Thoracic aorta (tissue), 2 donors: Measurements from ENCODE around the gene EPN3. TPM values are rescaled to one million over a fixed set of nuclear protein-coding genes. Genes with fewer than 3 reads are reported as not detected.

Source experiments
- ATAC-seq: fragments of 150-250 bp; one replicate; pipeline ENCODE4 v1.8.0; 2017; ENCODE audit warnings: low read depth; ENCODE audit not compliant: insufficient number of reproducible peaks, low FRiP score
- DNase-seq: peaks from one replicate; pipeline ENCODE4 v3.0.0-alpha.2; 2020; ENCODE audit warnings: low spot score
- H3K27ac ChIP-seq, 2 donors: fragments of 200-600 bp; sonication (generic); 1 replicate in 1 of 2; 2 replicates in 1 of 2; pipeline ENCODE4 v1.5.1; 2016; ENCODE audit warnings: mild to moderate bottlenecking in 2 of 2, moderate library complexity in 2 of 2
- H3K27me3 ChIP-seq: fragments of 200-600 bp; sonication (generic); replicated peaks from 2 replicates; pipeline ENCODE4 v1.6.0; 2016; ENCODE audit warnings: mild to moderate bottlenecking; ENCODE audit not compliant: insufficient read depth
- H3K36me3 ChIP-seq: fragments of 200-600 bp; sonication (generic); one replicate; pipeline ENCODE4 v1.5.1; 2016
- H3K4me1 ChIP-seq, 2 donors: fragments of 200-600 bp; sonication (generic); 1 replicate in 1 of 2; 2 replicates in 1 of 2; pipeline versions ENCODE4 v1.5.1 to v1.6.0; 2016; ENCODE audit warnings: low read depth in 2 of 2, mild to moderate bottlenecking in 1 of 2; ENCODE audit not compliant: control insufficient read depth in 1 of 2
- H3K4me3 ChIP-seq: fragments of 200-600 bp; sonication (generic); 2 replicates; pipeline ENCODE4 v1.5.1; 2016; ENCODE audit warnings: mild to moderate bottlenecking
- H3K9me3 ChIP-seq: fragments of 200-600 bp; sonication (generic); 2 replicates; pipeline ENCODE4 v1.5.1; 2016
- CTCF ChIP-seq: fragments of 200-600 bp; sonication (generic); IDR thresholded peaks from one replicate; pipeline ENCODE4 v1.5.1; 2019; ENCODE audit warnings: antibody characterized with exemption
- total RNA-seq, 2 donors: library from RNA; depleted of rRNA; stranded (reverse); fragments of >200 nt; gene quantifications; one replicate each; pipeline versions ENCODE4 v1.1.0 to v1.2.3, GENCODE V29; 2016

Gene EPN3
- total RNA-seq, 2 donors from 2014 or later, result 1.4 TPM; not detected in 1

- Histone ChIP-seq H3K27ac (no peak overlapping the region), H3K9me3 (no peaks in the 10 kb centered on the region), H3K4me1 (no peaks in the 10 kb centered on the region), H3K27me3 (no peaks in the 10 kb centered on the region), H3K4me3 (no peak overlapping the region), H3K36me3 (no peaks in the 10 kb centered on the region)
- ATAC-seq, result no peak
- DNase-seq, result no peak
- no peak for TF ChIP-seq CTCF
Measured at GRCh38 chr17:50523208-50523607, 9.3 kb upstream of the EPN3 start.

GRCh38 chr17:50524838-50525237 lies 7.7 kb upstream of the EPN3 start:
- Histone ChIP-seq H3K4me3 (no peak overlapping the region), H3K27me3 (no peaks in the 10 kb centered on the region), H3K4me1 (no peaks in the 10 kb centered on the region), H3K36me3 (no peaks in the 10 kb centered on the region), H3K9me3 (no peaks in the 10 kb centered on the region), H3K27ac (no peak overlapping the region)
- ATAC-seq, result no peak
- no peak for TF ChIP-seq CTCF
- DNase-seq, result no peak

GRCh38 chr17:50527155-50527762 lies 5.3 kb upstream of the EPN3 start:
- ATAC-seq, result no peak
- no peak overlapping the region for H3K27ac ChIP-seq

GRCh38 chr17:50527949-50528474 lies 4.5 kb upstream of the EPN3 start:
- no peak overlapping the region for H3K4me3 ChIP-seq
- ATAC-seq (no peak), DNase-seq (no peak)
- H3K27ac ChIP-seq, result no peak overlapping the region
- H3K9me3 ChIP-seq, result no peaks in the 10 kb centered on the region
- H3K4me1 ChIP-seq, result no peaks in the 10 kb centered on the region
- H3K27me3 ChIP-seq, result peaks cover 6% of the 10 kb centered on the region
- TF ChIP-seq CTCF, result no peak
- H3K36me3 ChIP-seq, result no peaks in the 10 kb centered on the region

More at GRCh38 chr17:50527155-50527762, 5.3 kb upstream of the EPN3 start:
- Histone ChIP-seq H3K27me3 (peaks cover 6% of the 10 kb centered on the region), H3K36me3 (no peaks in the 10 kb centered on the region), H3K9me3 (no peaks in the 10 kb centered on the region), H3K4me1 (no peaks in the 10 kb centered on the region), H3K4me3 (no peak overlapping the region)
- DNase-seq, result no peak
- no peak for TF ChIP-seq CTCF

DNA sequence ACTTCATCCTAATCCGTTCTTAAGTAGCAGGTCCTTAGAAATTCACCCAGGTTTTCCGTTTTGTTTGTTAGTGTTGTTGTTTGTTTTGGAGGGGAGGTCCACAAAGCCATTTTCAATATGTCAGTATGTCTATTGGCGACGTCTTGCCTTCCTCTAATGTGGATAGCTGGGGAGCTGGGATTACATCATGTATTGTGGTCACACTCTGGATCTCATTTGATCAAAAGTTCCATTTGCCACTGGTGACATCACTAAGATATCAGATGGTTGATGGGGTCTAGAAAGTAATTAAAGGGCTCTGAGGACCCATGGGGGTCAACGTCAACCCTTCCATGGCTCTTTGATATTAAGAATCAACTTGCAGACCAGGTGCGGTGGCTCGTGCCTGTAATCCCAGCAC lies 2.7 kb upstream of the EPN3 start:
- peaks cover 0 to 12% of the 10 kb centered on the region in 2 donors for H3K4me1 ChIP-seq
- DNase-seq (no peak), ATAC-seq (no peak)
- peaks cover 6% of the 10 kb centered on the region for H3K27me3 ChIP-seq
- H3K36me3 ChIP-seq, result no peaks in the 10 kb centered on the region
- H3K27ac ChIP-seq, result no peak overlapping the region
- no peaks in the 10 kb centered on the region for H3K9me3 ChIP-seq
- TF ChIP-seq CTCF, result no peak
- H3K4me3 ChIP-seq, result no peak overlapping the region
